ENCODE results near the gene CEP41.

GRCh38 chr7:130418306-130418705 is 22.5 kb downstream of the CEP41 start:
- no peak for TF ChIP-seq POLR2A (IDR thresholded peaks at IDR 0.05; ENCODE audit: low read depth, low read length)
- TF ChIP-seq CTCF (IDR thresholded peaks at IDR 0.05; ENCODE audit: extremely low read depth in 1 of 2, insufficient read depth in 1 of 2, low read depth in 1 of 2, low read length in 2 of 2): no peak
- no peak for TF ChIP-seq MYC (IDR thresholded peaks at IDR 0.05; ENCODE audit: low read depth, low read length)
- no peak for TF ChIP-seq JUN (IDR thresholded peaks at IDR 0.05; ENCODE audit: borderline replicate concordance, insufficient read depth, insufficient read length, low read depth)
- no peak for TF ChIP-seq EZH2 (IDR thresholded peaks at IDR 0.05; ENCODE audit: borderline replicate concordance, low read depth, low read length, severe bottlenecking)
- no peak for TF ChIP-seq GATA2 (IDR thresholded peaks at IDR 0.05; ENCODE audit: insufficient read depth, insufficient read length, low read depth, low read length)
- no peak for TF ChIP-seq FOS (IDR thresholded peaks at IDR 0.05; ENCODE audit: borderline replicate concordance, insufficient read depth, low read length)
- TF ChIP-seq MAX (IDR thresholded peaks at IDR 0.05; ENCODE audit: insufficient read depth, insufficient read length): no peak

Measured in endothelial cell of umbilical vein (primary cell).